K562 (cell line): ENCODE results near the gene IGFALS. TPM values are rescaled to one million over a fixed set of nuclear protein-coding genes. Genes with fewer than 3 reads are reported as not detected.

Experiments used
- DPF2 ChIP-seq: fragments of 450-650 bp; IDR thresholded peaks from 2 replicates; pipeline ENCODE4 v1.6.1; 2016
- GTF2A2 ChIP-seq: IDR thresholded peaks from 2 replicates; pipeline ENCODE4 v1.6.1; 2016; ENCODE audit warnings: mild to moderate bottlenecking, missing genetic modification characterization, missing compliant biosample characterization
- TRIM28 ChIP-seq: fragments of 450-650 bp; IDR thresholded peaks from 2 replicates; pipeline ENCODE4 v1.6.1; 2017
- polyA plus RNA-seq, 8 experiments: library from polyadenylated mRNA; depleted of rRNA in 4 of 8; stranded (reverse) in 5 of 8; unstranded in 3 of 8; fragments of >200 nt; fragmentation: Nextera tagmentation in 2 of 8; fragmentation: Illumina TruSeq in 1 of 8; extraction: Ambion mirVana in 2 of 8; extraction: Trizol in 1 of 8; gene quantifications; 2 replicates each; pipeline versions ENCODE4 v1.2.1 to v1.2.3, GENCODE V29; 2011 to 2014; ENCODE audit warnings: inconsistent platforms in 1 of 8, missing spikeins in 1 of 8
- total RNA-seq, 7 experiments: library from RNA; depleted of rRNA in 6 of 7; stranded (reverse); fragments of >200 nt in 6 of 7; fragmentation: Illumina TruSeq in 2 of 7; extraction: Trizol in 2 of 7; gene quantifications; 2 replicates each; pipeline versions ENCODE4 v1.2.1 to v1.2.3, GENCODE V29; 2011 to 2021; ENCODE audit warnings: low replicate concordance in 1 of 7
- TF ChIP-seq, protein P1 (sequence below), 2 experiments: fragments of 450-650 bp; formaldehyde crosslinking in 1 of 2; IDR thresholded peaks; 2 replicates each; pipeline versions ENCODE4 v1.4.0 to v1.6.1; 2014 to 2020; ENCODE audit warnings: mild to moderate bottlenecking in 2 of 2, borderline replicate concordance in 1 of 2, low read depth in 1 of 2
- TF ChIP-seq, protein P2 (sequence below): sonication (generic); formaldehyde crosslinking; IDR thresholded peaks from 2 replicates; pipeline ENCODE4 v1.8.0; 2023; ENCODE audit warnings: mild to moderate bottlenecking, missing genetic modification reagents
- TF ChIP-seq, protein P3 (sequence below): fragments of 450-650 bp; IDR thresholded peaks from 2 replicates; pipeline ENCODE4 v1.6.1; 2016; ENCODE audit warnings: borderline replicate concordance
- TF ChIP-seq, protein P4 (sequence below): fragments of 250-450 bp; sonication (Bioruptor Pico); IDR thresholded peaks from 2 replicates; pipeline ENCODE4 v1.5.0; 2021; ENCODE audit warnings: mild to moderate bottlenecking, moderate library complexity

IGFALS gene
- total and polyA plus RNA-seq, 9 of the 15 experiments (the other 6 are each of a cell fraction or from before 2014, with no cell fraction given): not detected

DNA sequence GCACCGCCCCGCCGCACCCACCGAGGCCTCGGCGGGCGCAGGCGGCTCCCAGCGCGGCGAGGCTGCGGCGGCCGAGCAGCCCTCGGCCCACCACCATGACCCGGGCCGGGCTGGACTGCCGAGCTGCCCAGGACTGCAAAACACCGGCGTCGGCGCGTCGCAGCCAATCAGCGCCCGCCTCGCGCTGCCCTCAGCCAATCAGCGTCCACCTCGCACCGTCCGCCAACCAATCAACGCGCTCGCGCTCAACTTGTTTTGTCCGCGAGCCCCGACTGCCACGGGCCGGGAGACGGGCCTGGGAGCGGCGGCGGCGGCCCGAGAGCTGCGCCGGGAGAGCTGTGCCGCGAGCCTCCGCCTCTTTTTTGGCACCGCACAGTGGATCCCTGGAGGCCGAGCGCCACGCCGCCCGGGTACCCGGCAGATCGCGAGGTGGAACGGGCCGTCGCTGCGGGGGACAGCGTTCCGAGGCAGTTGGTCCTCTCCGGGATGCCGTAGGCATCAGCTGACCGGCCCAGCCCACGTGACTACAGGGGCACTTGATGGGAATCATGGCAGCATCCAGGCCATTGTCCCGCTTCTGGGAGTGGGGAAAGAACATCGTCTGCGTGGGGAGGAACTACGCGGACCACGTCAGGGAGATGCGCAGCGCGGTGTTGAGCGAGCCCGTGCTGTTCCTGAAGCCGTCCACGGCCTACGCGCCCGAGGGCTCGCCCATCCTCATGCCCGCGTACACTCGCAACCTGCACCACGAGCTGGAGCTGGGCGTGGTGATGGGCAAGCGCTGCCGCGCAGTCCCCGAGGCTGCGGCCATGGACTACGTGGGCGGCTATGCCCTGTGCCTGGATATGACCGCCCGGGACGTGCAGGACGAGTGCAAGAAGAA lies 33.4 kb upstream of the IGFALS start, which contains the start of the genes FAHD1 and HAGH (continued):
- TF ChIP-seq, protein P1, sequence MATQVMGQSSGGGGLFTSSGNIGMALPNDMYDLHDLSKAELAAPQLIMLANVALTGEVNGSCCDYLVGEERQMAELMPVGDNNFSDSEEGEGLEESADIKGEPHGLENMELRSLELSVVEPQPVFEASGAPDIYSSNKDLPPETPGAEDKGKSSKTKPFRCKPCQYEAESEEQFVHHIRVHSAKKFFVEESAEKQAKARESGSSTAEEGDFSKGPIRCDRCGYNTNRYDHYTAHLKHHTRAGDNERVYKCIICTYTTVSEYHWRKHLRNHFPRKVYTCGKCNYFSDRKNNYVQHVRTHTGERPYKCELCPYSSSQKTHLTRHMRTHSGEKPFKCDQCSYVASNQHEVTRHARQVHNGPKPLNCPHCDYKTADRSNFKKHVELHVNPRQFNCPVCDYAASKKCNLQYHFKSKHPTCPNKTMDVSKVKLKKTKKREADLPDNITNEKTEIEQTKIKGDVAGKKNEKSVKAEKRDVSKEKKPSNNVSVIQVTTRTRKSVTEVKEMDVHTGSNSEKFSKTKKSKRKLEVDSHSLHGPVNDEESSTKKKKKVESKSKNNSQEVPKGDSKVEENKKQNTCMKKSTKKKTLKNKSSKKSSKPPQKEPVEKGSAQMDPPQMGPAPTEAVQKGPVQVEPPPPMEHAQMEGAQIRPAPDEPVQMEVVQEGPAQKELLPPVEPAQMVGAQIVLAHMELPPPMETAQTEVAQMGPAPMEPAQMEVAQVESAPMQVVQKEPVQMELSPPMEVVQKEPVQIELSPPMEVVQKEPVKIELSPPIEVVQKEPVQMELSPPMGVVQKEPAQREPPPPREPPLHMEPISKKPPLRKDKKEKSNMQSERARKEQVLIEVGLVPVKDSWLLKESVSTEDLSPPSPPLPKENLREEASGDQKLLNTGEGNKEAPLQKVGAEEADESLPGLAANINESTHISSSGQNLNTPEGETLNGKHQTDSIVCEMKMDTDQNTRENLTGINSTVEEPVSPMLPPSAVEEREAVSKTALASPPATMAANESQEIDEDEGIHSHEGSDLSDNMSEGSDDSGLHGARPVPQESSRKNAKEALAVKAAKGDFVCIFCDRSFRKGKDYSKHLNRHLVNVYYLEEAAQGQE (IDR thresholded peaks at IDR 0.05; ENCODE audit: borderline replicate concordance): peak; percentile 94
- TF ChIP-seq, protein P1 (CRISPR knock-in tag; IDR thresholded peaks at IDR 0.05; ENCODE audit: low read depth): 0 out of 2 replicates have a peak, but pooled peaks have one; percentile 53
- TF ChIP-seq, protein P2, sequence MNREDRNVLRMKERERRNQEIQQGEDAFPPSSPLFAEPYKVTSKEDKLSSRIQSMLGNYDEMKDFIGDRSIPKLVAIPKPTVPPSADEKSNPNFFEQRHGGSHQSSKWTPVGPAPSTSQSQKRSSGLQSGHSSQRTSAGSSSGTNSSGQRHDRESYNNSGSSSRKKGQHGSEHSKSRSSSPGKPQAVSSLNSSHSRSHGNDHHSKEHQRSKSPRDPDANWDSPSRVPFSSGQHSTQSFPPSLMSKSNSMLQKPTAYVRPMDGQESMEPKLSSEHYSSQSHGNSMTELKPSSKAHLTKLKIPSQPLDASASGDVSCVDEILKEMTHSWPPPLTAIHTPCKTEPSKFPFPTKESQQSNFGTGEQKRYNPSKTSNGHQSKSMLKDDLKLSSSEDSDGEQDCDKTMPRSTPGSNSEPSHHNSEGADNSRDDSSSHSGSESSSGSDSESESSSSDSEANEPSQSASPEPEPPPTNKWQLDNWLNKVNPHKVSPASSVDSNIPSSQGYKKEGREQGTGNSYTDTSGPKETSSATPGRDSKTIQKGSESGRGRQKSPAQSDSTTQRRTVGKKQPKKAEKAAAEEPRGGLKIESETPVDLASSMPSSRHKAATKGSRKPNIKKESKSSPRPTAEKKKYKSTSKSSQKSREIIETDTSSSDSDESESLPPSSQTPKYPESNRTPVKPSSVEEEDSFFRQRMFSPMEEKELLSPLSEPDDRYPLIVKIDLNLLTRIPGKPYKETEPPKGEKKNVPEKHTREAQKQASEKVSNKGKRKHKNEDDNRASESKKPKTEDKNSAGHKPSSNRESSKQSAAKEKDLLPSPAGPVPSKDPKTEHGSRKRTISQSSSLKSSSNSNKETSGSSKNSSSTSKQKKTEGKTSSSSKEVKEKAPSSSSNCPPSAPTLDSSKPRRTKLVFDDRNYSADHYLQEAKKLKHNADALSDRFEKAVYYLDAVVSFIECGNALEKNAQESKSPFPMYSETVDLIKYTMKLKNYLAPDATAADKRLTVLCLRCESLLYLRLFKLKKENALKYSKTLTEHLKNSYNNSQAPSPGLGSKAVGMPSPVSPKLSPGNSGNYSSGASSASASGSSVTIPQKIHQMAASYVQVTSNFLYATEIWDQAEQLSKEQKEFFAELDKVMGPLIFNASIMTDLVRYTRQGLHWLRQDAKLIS (CRISPR knock-in tag): 0 out of 2 replicates have a peak, but pooled peaks have one; percentile 42
- TF ChIP-seq GTF2A2 (tag) (no peak), DPF2 (no peak), TRIM28 (peak; percentile 53; the same call in 1 of the 2 replicates)
- TF ChIP-seq, protein P3, sequence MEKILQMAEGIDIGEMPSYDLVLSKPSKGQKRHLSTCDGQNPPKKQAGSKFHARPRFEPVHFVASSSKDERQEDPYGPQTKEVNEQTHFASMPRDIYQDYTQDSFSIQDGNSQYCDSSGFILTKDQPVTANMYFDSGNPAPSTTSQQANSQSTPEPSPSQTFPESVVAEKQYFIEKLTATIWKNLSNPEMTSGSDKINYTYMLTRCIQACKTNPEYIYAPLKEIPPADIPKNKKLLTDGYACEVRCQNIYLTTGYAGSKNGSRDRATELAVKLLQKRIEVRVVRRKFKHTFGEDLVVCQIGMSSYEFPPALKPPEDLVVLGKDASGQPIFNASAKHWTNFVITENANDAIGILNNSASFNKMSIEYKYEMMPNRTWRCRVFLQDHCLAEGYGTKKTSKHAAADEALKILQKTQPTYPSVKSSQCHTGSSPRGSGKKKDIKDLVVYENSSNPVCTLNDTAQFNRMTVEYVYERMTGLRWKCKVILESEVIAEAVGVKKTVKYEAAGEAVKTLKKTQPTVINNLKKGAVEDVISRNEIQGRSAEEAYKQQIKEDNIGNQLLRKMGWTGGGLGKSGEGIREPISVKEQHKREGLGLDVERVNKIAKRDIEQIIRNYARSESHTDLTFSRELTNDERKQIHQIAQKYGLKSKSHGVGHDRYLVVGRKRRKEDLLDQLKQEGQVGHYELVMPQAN: peak; percentile 98
- TF ChIP-seq, protein P4, sequence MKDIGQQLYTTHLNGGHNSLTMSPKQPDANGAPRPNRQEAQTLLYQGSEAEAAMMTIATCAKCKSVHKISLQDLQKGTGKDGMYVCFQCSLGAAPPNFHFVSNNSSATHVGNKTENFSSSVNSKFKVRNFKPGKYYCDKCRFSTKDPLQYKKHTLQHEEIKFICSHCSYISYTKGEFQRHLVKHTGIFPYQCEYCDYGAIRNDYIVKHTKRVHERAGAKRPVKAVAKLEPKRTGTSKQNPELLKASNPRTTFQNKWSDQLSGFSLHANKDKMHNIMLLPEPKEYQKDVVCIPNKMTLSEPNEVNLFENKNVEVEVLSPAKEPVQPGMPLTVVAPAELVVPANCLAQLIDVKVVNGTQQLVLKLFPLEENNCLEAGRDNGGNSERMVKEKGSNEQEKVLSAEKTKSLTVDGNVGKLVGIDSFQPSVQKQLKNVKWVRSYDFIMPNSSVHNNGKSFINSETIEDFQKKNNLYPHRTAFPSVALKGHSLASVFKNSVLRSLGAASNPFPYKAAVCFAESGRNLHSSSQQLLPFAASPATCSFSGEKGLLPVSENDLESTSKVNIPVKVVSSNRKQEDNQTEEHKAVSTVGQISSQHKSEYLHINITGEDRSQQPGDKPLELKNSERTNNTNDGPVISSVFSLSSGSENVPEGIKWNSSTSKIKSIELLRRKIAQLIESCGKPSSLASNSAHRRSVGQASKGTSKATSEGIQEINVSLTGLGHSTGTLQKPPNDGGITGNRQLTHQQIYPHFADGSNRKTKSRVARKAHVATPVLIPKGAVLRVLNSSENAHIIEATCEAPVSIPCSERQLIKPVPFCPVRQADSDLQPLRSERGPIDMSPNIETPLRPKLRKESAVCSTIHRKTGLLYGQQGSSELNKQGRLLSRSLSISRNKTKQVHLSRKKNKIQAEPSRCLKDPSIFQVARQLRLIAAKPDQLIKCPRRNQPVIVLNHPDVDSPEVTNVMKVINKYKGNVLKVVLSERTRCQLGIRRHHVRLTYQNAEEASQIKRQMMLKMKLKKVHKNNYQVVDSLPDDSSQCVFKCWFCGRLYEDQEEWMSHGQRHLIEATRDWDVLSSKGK: no peak
